HPDE6-E6E7 (cell line): ENCODE data around the gene NOX4.
"Not testable (repeated sequence)": the region's sequence is repeated elsewhere in the genome, so short reads cannot be mapped to it uniquely, and the experiment has no call there.

Experiments
- DNase-seq: peaks from one replicate; pipeline ENCODE4 v3.0.0; 2011; ENCODE audit warnings: missing footprints; ENCODE audit errors: extremely low spot score

Gene NOX4

GRCh38 chr11:89303029-89303428 lies 188.1 kb downstream of the NOX4 start:
- not testable (repeated sequence) for DNase-seq

GRCh38 chr11:89295023-89295422 lies 196.2 kb downstream of the NOX4 start:
- DNase-seq = not testable (repeated sequence)

- no peak for DNase-seq
Observed at GRCh38 chr11:89293965-89294679, 197.1 kb downstream of the NOX4 start.

- not testable (repeated sequence) for DNase-seq
Observed at GRCh38 chr11:89288004-89288403, 203.2 kb downstream of the NOX4 start.

GRCh38 chr11:89286601-89287000 lies 204.6 kb downstream of the NOX4 start:
- DNase-seq = not testable (repeated sequence)

GRCh38 chr11:89281032-89281677 lies 210.0 kb downstream of the NOX4 start:
- DNase-seq = not testable (repeated sequence)

GRCh38 chr11:89279176-89279575 lies 212.0 kb downstream of the NOX4 start:
- no peak for DNase-seq

GRCh38 chr11:89275966-89276365 lies 215.2 kb downstream of the NOX4 start:
- no peak for DNase-seq
